Fibroblast of villous mesenchyme (primary cell): ENCODE results near the gene ADARB1. TPM values are rescaled to one million over a fixed set of nuclear protein-coding genes. Genes with fewer than 3 reads are reported as not detected.

Source experiments
- DNase-seq: peaks from one replicate; pipeline ENCODE4 v3.0.0-alpha.2; 2010; ENCODE audit warnings: low read depth
- H3K4me3 ChIP-seq: 2 replicates; pipeline ENCODE4 v1.5.1; 2011; ENCODE audit warnings: low read depth, mild to moderate bottlenecking, low read length
- total RNA-seq: library from RNA; depleted of rRNA; stranded (reverse); fragments of >200 nt; gene quantifications from 2 replicates; pipeline ENCODE4 v1.2.3, GENCODE V29; 2012
- TF ChIP-seq, protein P1 (sequence below): IDR thresholded peaks from 2 replicates; pipeline ENCODE4 v1.5.1; 2012; ENCODE audit warnings: low read depth, mild to moderate bottlenecking, low read length; ENCODE audit not compliant: insufficient read depth

Gene ADARB1
- total RNA-seq, 1 donor: 16.4 TPM

DNA sequence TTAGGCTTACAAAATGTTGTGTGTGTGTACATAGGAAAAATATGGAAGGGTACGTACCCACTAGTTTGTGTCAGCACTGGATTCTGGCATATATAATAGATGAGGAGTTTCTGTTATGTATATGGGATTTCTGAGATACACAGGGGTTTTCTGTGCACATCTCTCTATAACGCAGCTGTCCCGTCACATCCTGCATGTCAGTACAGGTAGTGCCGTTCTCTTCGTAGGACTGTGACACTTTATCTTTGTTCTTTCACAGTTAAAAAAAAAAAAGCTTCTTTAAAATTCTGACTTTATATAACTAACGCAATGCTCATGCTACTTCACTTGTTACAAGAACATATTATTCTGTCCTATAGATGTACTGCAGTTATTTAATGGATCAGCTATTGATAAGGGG is 42.9 kb downstream of the ADARB1 start:
- TF ChIP-seq, protein P1, sequence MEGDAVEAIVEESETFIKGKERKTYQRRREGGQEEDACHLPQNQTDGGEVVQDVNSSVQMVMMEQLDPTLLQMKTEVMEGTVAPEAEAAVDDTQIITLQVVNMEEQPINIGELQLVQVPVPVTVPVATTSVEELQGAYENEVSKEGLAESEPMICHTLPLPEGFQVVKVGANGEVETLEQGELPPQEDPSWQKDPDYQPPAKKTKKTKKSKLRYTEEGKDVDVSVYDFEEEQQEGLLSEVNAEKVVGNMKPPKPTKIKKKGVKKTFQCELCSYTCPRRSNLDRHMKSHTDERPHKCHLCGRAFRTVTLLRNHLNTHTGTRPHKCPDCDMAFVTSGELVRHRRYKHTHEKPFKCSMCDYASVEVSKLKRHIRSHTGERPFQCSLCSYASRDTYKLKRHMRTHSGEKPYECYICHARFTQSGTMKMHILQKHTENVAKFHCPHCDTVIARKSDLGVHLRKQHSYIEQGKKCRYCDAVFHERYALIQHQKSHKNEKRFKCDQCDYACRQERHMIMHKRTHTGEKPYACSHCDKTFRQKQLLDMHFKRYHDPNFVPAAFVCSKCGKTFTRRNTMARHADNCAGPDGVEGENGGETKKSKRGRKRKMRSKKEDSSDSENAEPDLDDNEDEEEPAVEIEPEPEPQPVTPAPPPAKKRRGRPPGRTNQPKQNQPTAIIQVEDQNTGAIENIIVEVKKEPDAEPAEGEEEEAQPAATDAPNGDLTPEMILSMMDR: no peak
- DNase-seq: no peak
- no peak overlapping the region for H3K4me3 ChIP-seq

DNA sequence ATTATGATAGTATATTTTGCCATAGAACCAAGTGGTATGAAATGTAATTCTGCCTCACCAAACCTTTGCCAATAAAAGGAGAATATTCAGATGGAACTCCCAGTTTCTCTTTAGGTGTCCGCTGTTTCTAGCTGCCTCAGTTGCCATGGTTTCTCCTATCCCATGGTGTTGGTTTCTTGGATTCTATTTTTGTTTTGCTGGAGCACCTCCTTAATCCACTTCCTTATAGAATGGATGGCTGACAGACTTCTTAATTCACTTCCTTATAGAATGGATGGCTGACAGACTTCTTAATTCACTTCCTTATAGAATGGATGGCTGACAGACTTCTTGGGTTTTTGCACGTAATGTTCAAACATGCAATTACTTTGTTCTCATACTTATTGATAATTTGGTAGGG is 43.7 kb downstream of the ADARB1 start:
- H3K4me3 ChIP-seq: no peak overlapping the region
- TF ChIP-seq, protein P1: no peak
- no peak for DNase-seq

DNA sequence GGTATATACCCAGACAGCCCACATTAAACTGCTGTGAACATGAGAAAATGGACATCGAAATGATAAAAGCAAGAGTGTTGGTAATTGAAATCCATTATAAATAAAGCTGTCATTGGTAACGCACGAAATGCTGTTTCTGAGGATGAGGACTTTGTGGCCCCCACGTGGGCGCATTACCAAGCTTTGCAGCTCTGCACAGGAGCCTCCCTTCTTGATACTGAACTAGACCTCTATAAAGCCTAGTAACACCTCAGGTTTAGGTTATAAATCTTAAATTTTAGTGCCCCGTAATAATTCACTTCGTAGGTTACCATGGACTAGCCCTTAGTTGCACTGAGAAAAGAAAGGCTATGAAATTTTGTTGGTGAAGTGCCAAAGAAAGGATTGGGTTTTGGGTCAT is 45.4 kb downstream of the ADARB1 start:
- DNase-seq: no peak
- TF ChIP-seq, protein P1: no peak
- no peak overlapping the region for H3K4me3 ChIP-seq

DNA sequence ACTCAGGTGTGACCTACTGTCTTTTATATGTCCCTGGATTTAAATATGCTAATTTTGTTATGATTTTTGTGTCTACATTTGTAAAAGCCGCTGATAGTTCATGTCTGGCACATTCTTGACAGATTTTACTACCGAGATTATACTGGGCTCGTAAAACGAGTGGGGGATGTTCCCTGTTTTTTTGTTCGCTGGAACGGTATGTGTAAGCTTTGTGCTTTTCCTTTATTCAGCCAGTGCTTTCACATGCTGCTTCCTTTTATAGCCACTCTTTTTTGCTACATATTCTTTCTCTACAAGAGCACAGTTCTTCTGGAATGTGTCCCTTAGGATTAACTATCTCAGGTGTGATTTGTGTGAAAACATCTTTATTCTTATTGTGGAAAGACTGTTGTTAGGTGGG is 46.6 kb downstream of the ADARB1 start:
- TF ChIP-seq, protein P1: no peak
- no peak overlapping the region for H3K4me3 ChIP-seq
- DNase-seq: peak; percentile 90

DNA sequence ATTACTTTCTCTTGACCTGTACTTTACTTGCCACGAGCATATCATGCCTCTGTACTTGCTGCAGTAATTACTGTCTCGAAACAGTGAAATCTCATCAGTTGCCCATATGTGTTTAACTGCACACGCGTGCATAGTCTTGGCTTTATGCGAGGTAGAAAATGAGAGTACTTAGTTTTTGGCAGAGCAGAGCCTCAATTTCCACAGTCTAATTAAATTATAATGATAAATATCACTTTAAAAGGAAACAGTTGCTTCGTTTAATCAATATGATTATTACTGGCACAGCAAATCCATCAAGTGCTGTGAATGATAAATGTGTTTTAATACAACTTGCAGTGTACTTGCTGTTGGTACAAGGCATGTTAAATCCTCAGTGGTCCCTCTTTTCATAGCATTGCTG is 47.6 kb downstream of the ADARB1 start:
- TF ChIP-seq, protein P1: no peak
- DNase-seq: no peak
- H3K4me3 ChIP-seq: no peak overlapping the region

DNA sequence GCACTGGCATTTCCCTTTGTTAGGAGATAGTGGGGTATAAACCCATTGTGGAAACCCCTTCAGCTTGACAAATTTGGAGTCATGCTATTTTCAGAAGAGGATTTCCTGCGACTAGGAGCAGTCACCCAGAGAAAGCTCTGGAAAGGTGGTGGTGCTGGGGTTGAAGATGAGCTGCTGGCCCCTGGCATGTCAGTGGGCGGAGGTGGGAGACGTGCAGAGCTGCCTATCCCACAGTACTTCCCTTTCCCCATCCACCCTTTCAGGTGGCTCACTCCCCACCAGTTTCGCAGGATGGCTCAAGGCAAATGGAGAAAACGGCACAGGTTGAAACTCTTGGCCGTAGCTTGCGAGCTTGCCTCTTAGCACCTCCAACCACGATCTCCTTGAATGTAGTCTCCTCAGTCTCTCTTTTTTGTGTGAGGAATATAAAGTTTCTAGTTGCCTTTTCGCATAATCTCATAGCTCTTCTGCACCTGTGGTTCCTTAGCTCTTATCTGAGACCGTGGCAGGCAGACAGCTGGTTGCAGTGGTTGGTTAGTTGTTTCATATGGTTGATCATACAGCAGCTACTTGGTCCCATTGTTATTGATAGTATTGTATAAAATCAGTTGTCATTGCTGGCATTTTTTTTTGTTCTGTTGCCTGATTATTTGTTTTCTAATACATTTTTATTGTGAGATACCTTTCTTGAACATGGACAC is 48.2 kb downstream of the ADARB1 start:
- DNase-seq: no peak
- TF ChIP-seq, protein P1: no peak
- H3K4me3 ChIP-seq: no peak overlapping the region

DNA sequence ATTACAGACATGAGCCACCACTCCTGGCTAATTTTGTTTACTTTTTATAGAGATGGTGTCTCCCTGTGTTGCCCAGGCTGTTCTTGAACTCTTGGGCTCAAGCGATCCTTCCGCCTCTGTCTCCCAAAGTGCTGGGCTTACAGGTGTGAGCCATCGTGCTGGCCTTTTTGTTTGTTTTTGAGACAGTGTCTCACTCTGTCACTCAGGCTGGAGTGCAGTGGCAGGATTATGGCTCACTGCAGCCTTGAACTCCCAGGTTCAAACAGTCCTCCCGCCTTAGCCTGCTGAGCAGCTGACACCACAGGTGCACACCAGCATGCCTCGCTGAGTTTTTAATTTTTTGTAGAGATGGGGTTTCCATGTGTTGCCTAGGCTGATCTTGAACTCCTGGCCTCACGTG is 49.1 kb downstream of the ADARB1 start:
- no peak overlapping the region for H3K4me3 ChIP-seq
- DNase-seq: no peak
- TF ChIP-seq, protein P1: no peak
